ENCODE measurements around the gene RAD23B. TPM values are rescaled to one million over a fixed set of nuclear protein-coding genes. Genes with fewer than 3 reads are reported as not detected.

RAD23B gene
- total RNA-seq, 1 experiment from 2014 or later: 69.9 TPM

DNA sequence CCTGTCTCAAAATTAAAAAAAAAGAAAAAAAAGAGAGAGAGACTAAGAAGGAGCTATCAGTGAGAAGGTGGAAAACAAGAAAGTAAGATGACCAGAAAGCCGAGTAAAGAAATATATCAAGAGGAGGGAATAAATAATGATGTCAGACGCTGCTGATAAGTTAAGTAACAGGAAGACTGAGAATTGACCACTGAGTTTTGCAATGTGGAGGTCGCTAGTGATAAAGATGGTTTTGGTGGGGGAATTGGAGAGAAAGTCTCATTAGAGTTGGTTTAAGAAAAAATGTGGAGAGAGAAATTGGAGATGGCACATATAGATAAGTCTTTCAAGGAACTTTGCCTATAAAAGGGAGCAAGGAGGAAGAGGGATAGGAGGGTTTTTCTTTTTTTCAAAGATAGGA, 91.9 kb downstream of the RAD23B start:
- no peak for DNase-seq (ENCODE audit: low spot score)

DNA sequence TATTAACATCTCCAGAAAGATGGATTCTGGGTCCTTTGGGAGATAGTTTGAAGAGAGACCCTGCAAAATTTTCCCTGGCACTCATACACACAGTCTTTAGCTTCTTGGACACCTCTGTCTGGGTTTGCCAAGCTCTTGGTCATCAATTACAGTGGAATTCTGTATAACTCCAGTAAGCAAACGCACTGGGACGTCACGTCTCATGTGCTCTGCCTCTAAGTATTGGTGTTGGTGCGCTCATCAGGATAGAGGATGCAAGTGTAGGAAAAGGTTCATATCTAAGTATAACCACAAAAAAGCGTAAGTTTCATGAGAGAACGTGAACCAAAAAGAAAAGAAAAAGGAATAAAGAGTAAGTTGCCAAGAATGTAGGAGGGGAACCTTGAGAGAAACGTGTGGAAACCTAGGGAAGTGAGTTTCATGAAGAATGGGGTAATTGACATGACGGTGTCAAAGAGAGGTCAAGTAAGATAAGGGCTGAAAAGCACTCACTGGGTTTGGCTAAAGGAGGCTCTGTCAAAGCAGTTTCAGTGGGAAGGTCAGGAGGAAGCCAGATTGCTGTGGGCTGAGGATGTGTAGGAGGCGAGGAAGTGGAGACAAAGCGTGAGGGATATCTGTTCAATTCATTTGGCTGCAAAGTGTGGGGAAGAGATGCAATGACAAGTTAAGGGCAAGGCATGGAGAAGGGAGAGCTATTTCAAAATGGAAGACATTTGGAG, 92.7 kb downstream of the RAD23B start:
- DNase-seq (ENCODE audit: low spot score): no peak

DNA sequence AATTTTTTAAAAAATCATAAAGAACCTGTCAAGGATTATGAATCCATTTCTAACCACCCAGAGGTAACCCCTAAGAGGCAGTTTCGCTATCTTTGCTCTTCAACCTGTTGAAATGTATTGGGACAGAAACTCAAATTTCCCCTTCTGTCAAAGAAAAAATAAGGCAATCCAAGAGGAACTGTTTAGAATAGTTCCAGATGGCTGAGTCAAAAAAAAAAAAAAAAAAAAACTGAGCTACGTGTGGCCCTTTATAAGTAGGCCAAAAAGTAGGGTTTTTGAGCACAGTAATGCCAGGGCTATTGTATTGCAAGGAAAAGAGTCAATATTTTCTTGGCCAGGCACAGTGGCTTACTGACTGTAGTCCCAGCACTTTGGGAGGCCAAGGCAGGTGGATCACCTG, 94.9 kb downstream of the RAD23B start:
- no peak for DNase-seq (ENCODE audit: low spot score)

Other genes starting within 250 kb of the RAD23B start
- gene KLF4, start 206.5 kb downstream of the RAD23B start, total RNA-seq (2014; rRNA removed; shearing (Covaris generic)): 51.6 and 53.9 TPM in 2 replicates

Data from HT-29 (cell line).